ENCODE measurements around the gene RPL15. TPM values are rescaled to one million over a fixed set of nuclear protein-coding genes. Genes with fewer than 3 reads are reported as not detected.

Gene RPL15
- total and polyA plus RNA-seq, 2 of the 13 experiments (the other 11 are each of a cell fraction or from before 2014, with no cell fraction given) = 1,297 to 3,693 TPM

DNA sequence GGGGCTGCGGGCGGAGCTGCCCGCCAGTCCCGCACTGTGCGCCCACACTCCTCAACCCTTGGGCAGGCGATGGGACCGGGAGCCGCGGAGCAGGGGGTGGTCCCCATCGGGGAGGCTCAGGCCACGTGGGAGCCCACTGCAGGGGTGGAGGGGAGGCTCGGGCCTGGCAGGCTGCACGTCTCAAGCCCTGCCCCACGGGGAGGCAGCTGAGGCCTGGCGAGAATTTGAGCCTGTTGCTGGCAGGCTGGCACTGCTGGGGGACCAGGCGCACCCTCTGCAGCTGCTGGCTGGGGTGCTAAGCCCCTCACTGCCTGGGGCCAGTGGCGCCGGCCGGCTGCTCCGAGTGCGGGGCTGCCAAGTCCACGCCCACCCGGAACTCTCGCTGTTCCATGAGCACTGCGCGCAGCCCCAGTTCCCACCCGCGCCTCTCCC, 34.4 kb upstream of the RPL15 start:
- no peak overlapping the region for H3K9ac ChIP-seq (ENCODE audit: insufficient read depth, low read depth, low read length)
- intact Hi-C loops (cut with micrococcal nuclease; ENCODE audit: unreplicated experiment) (loop anchor here (10.0 kb wide), 1 partner anchor 112 kb away; no protein-coding TSS in a partner anchor), in situ Hi-C loops (cut with HindIII; ENCODE audit: extremely low pct_ligation_motif_present, low pct_unique_long_range_greater_than_20kb) (no loop called here)
- H3K79me2 ChIP-seq (ENCODE audit: insufficient read depth, low read length) = peaks cover 5% of the 10 kb centered on the region
- ATAC-seq (no peak; the same call in 1 of the 3 replicates), DNase-seq (ENCODE audit: low spot score) (no peak), FAIRE-seq (no peak)
- H3K4me3 ChIP-seq (replicated peaks in 1 of 3; ENCODE audit: insufficient read depth in 1 of 3, low read depth in 2 of 3, low read length in 3 of 3) = no peak overlapping the region
- H3K36me3 ChIP-seq (replicated peaks in 1 of 2; ENCODE audit: control insufficient read depth in 1 of 2, insufficient read depth in 2 of 2, low read length in 2 of 2) = no peaks in the 10 kb centered on the region; a peak in 3 of 5 replicates
- no TSS peak for BruUV-seq (replicated peaks)
- H3K4me2 ChIP-seq (ENCODE audit: low read depth, low read length) = no peak overlapping the region
- H3K27me3 ChIP-seq (ENCODE audit: control insufficient read depth in 1 of 2, insufficient read depth in 2 of 2, low read length in 2 of 2) = no peaks in the 10 kb centered on the region
- H3K27ac ChIP-seq (ENCODE audit: extremely low read length, insufficient read depth, low read length) = no peak overlapping the region
- WGBS (ENCODE audit: low lambda C conversion rate) = 98% methylated on average over 20 of the region's 28 CpGs
- H3K4me1 ChIP-seq (ENCODE audit: insufficient read depth, low read length) = no peaks in the 10 kb centered on the region
- H2AFZ ChIP-seq (ENCODE audit: low read length) = no peak overlapping the region
- TF ChIP-seq AGO2 (optimal IDR thresholded peaks at IDR 0.05; ENCODE audit: low read depth, low read length) = peak; percentile 29
- TF ChIP-seq NKX3-1 (CRISPR knock-in tag; IDR thresholded peaks at IDR 0.05) = no peak
- no peaks in the 10 kb centered on the region for H3K9me3 ChIP-seq (ENCODE audit: low read length)
- no peaks in the 10 kb centered on the region for H4K20me1 ChIP-seq (ENCODE audit: insufficient read depth, low read length)
- POLR2A ChIA-PET = interaction anchor here (1.6 kb wide), 1 partner anchor 35 kb away, joined by 5 read pairs; the partner anchor contains the start of genes NKIRAS1 and RPL15
- CTCF ChIA-PET (ENCODE audit: low intra/inter-chr PET ratio, low total read pairs) = no interaction called here

DNA sequence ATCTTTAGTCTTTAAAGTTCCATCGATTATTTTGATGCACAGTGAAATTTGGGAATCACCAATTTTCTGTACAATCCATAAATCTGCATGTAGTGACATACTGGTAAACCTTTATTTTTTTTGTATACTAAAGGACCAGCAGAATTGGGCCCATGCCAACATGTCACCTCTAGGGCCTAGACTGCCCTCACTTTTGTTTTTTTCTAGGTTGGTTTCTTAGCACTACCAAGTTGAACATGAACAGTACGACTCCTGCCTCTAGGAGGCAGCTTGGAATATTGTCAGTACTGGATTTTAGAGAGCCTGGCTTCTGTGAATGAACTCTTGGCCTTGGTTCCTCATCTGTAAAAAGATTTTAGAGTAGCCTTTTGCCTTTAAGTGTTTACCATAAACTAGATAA, 32.5 kb upstream of the RPL15 start:
- Histone ChIP-seq H2AFZ (ENCODE audit: low read length) (no peak overlapping the region), H3K9me3 (ENCODE audit: low read length) (no peaks in the 10 kb centered on the region), H3K79me2 (ENCODE audit: insufficient read depth, low read length) (no peaks in the 10 kb centered on the region), H3K4me1 (ENCODE audit: insufficient read depth, low read length) (no peaks in the 10 kb centered on the region; the same call in 1 of the 2 replicates), H3K4me2 (ENCODE audit: low read depth, low read length) (no peak overlapping the region), H3K36me3 (replicated peaks in 1 of 2; ENCODE audit: control insufficient read depth in 1 of 2, insufficient read depth in 2 of 2, low read length in 2 of 2) (peaks cover 0 to 2% of the 10 kb centered on the region in 2 experiments; a peak in 3 of 5 replicates), H4K20me1 (ENCODE audit: insufficient read depth, low read length) (peaks cover 11% of the 10 kb centered on the region), H3K4me3 (replicated peaks in 1 of 3; ENCODE audit: insufficient read depth in 1 of 3, low read depth in 2 of 3, low read length in 3 of 3) (no peak overlapping the region), H3K9ac (ENCODE audit: insufficient read depth, low read depth, low read length) (no peak overlapping the region), H3K27me3 (ENCODE audit: control insufficient read depth in 1 of 2, insufficient read depth in 2 of 2, low read length in 2 of 2) (no peaks in the 10 kb centered on the region), H3K27ac (ENCODE audit: extremely low read length, insufficient read depth, low read length) (no peak overlapping the region)
- no peak for TF ChIP-seq SNAPC2 (CRISPR knock-in tag; IDR thresholded peaks at IDR 0.05)
- TF ChIP-seq SMAD3 (CRISPR knock-in tag; IDR thresholded peaks at IDR 0.05) = no peak
- TF ChIP-seq ZNF670 (CRISPR knock-in tag; IDR thresholded peaks at IDR 0.05; ENCODE audit: borderline replicate concordance) = no peak
- TF ChIP-seq EZH2 (conservative IDR thresholded peaks at IDR 0.05; ENCODE audit: low read depth, low read length) = no peak
- no peak for TF ChIP-seq SETDB1 (CRISPR knock-in tag; IDR thresholded peaks at IDR 0.05; ENCODE audit: borderline replicate concordance)
- TF ChIP-seq, protein P1, sequence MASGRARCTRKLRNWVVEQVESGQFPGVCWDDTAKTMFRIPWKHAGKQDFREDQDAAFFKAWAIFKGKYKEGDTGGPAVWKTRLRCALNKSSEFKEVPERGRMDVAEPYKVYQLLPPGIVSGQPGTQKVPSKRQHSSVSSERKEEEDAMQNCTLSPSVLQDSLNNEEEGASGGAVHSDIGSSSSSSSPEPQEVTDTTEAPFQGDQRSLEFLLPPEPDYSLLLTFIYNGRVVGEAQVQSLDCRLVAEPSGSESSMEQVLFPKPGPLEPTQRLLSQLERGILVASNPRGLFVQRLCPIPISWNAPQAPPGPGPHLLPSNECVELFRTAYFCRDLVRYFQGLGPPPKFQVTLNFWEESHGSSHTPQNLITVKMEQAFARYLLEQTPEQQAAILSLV (CRISPR knock-in tag; IDR thresholded peaks at IDR 0.05; ENCODE audit: borderline replicate concordance) = no peak
- TF ChIP-seq, protein P2, sequence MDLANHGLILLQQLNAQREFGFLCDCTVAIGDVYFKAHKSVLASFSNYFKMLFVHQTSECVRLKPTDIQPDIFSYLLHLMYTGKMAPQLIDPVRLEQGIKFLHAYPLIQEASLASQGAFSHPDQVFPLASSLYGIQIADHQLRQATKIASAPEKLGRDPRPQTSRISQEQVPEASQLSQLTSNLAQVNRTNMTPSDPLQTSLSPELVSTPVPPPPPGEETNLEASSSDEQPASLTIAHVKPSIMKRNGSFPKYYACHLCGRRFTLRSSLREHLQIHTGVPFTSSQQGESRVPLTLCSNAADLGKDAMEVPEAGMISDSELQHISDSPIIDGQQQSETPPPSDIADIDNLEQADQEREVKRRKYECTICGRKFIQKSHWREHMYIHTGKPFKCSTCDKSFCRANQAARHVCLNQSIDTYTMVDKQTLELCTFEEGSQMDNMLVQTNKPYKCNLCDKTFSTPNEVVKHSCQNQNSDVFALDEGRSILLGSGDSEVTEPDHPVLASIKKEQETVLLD (CRISPR knock-in tag; IDR thresholded peaks at IDR 0.05; ENCODE audit: low read depth) = no peak
- 96% methylated on average over 2 of the region's 2 CpGs for WGBS (ENCODE audit: low lambda C conversion rate)
- ATAC-seq (peak; percentile 82), DNase-seq (ENCODE audit: low spot score) (no peak), FAIRE-seq (no peak)
- BruUV-seq (replicated peaks) = no TSS peak
- intact Hi-C loops (cut with micrococcal nuclease; ENCODE audit: unreplicated experiment) (loop anchor here (10.0 kb wide), 1 partner anchor 110 kb away; no protein-coding TSS in a partner anchor), in situ Hi-C loops (cut with HindIII; ENCODE audit: extremely low pct_ligation_motif_present, low pct_unique_long_range_greater_than_20kb) (no loop called here)
- ChIA-PET CTCF (ENCODE audit: low intra/inter-chr PET ratio, low total read pairs) (no interaction called here), POLR2A (no interaction called here)
